GM21381 (cell line): Measurements from ENCODE around the gene ZFR2.

Experiments used
- ATAC-seq: cut with Tn5 transposase; IDR thresholded peaks from one replicate; pipeline ENCODE4 v1.9.1; 2021; ENCODE audit warnings: mild to moderate bottlenecking, moderate library complexity; ENCODE audit not compliant: unreplicated experiment

The ZFR2 gene

DNA sequence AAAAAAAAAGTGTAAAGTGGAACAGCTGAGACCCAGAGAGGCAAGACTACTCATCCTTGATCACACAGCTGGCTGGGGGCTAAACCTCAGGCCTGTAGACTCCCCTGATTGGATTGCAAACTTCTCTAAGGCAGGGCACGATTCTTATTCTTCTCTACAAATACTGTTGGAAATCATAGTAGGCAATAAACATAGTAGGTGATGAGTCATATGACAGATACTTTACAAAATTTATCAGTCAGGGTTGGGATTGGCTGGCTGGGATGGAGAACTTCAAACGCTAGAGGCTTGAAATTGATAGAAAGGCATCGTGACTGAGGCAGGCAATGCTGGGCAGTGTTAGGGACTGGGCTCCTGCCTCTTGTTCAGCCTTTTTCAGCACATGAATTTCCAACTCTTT, 76.7 kb downstream of the ZFR2 start:
- no peak for ATAC-seq

- ATAC-seq = no peak
Measured at GRCh38 chr19:3790941-3791340, 77.9 kb downstream of the ZFR2 start.

DNA sequence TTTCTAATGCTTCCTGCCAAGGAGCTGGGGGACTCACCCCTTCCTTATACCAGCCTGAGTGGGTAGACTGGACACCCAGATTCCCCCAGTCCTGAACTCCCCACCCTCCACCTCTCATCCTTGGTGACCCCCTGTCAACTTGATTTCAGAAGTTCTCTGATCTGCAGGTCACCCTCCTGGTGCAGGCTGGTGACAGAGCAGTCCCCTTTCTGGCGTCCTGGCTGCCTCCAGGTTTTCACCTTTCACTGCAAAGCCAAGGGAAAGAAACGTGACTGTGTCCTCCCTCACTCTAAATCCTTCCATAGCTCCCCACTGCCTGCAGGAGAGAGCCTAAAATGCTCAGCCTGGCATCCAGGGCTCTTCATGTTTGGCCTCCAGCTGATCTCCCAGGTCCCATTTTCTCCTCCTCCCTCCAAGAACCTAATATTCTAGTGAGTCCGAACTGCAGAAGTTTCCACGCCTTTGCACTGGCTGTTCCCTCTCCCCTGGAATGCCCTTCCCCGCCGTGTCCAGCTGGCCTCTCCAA, 78.6 kb downstream of the ZFR2 start:
- ATAC-seq = no peak

DNA sequence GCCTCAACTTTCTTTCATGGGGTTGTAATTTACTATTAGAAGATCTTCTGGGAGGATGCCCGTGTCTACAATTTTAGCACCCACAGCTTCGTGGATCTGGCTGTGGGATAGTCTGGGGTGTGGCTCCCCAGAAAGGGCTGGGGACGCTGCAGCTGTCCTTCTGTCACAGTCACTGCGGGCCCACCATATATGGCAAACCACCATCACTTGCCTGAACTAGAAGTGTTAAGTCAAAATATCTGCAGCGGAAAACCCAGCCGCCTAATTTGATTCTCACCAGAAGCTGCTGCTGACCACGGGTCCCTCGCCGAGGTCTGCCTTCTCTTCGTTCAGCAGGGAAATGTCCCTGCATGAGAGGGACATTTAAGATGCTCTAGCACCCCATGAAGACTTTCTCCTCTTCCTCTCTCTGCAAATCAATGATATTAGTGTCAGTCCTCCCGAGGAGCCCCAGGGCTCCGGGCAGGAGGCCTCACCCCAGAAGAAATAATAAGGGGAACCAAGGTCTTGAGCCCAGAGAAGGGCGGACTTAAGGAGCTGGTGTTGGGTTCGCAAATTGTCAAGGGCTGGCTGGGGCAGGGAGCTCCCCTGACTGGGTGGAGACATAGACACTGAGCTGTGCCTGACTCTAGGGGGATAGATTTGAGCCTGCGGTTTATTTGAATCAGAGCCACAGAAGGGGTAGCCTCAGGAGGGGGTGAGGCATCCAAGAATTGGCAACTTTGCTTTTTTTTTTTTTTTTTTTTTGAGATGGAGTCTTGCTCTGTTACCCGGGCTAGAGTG, 79.7 kb downstream of the ZFR2 start:
- ATAC-seq = no peak

- no peak for ATAC-seq
Measured at GRCh38 chr19:3785938-3786824, 82.7 kb downstream of the ZFR2 start, which contains the start of gene MATK. MATK (minus strand) TSS chr19:3786381; CDS start chr19:3785135, 1,246 bp downstream.

DNA sequence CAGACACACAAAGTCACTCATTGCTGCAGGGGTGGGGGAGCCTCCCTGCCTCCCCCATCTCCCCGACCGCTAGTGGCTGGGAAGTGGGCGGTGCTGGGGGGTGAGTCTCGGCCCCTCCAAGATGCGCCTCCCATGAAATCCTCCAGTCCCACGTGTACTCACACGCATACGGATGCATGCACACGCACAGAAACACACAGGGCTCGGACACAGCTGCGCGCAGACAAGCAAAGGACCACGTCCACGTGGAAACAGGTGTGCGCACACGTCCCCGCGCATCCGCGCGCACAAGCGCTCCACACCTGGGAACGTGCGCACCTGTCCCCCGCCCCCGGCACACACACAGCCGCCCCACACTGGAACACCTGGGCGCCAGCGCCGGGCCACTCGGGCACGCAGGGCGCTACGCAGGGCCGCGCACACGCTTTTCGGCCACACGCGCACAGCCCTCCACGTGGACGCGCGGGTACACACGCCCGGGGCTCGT, 83.3 kb downstream of the ZFR2 start:
- ATAC-seq = no peak

GRCh38 chr19:3784607-3785450, 84.0 kb downstream of the ZFR2 start:
- ATAC-seq = no peak

DNA sequence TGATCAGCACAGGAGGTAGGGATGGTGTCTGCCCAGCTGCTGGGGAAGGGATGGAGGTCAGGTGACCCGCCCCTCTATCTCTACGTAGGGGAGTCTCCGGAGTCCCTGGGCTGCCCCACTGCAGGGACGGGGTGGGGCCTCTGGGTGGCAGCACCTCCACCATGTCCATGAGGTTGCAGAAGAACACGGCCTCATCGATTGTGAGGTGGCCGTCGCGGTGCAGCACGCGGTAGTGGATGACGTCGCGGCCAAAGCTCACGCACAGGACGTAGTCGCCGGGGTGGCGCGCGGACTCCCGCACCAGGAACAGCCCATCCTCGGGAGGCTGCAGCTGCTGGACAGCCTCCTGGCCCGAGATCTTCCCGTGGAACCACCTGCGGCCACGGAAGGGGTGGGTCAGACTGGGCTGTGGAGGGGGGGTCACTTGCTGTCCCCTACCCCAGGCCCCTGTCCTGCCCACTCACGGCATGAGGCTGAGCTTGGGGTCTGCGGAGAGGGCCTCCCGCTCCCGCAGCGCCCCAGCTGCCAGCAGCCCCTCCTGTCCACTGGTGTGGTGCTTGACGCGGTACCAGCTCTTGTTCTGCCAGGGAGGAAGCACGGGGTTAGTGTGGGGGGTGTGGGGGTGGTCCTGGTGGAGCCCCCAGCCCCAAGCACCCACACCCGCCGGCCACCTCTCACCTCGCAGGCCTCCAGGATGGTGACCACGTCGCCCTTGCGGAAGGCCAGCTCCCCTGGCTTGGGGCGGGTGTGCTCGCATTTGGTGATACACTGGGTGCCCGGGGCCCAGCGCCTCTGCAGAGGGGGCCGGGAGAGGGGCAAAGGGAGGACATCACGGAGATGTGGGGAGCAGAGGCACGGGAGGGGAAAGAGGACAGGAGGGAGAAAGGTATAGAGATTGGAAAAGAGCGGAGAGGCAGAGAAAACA, 84.9 kb downstream of the ZFR2 start:
- ATAC-seq = no peak

GRCh38 chr19:3782903-3783302, 85.9 kb downstream of the ZFR2 start:
- ATAC-seq = no peak

DNA sequence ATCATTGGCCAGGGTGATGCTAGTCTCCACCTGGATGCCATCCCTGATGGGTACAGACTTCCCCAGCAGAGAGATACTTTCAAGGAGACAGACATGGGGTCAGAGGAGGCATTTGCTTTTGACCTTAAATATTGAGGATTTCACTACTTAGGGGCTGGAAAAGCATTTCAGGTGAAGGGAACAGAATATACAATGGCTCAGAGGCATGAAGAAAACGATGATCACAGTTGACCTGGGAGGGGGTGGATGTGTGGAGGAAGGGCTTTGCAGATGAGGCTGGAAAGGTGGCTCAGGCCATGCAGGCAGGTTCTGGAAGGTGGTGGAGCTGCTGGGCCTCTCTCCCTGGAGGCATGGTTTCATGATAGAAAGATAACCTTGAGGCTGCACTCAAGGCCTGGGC, 86.5 kb downstream of the ZFR2 start:
- ATAC-seq = no peak

GRCh38 chr19:3781603-3782002, 87.2 kb downstream of the ZFR2 start:
- ATAC-seq = no peak

GRCh38 chr19:3780786-3781304, 88.0 kb downstream of the ZFR2 start:
- ATAC-seq = no peak

- no peak for ATAC-seq
Measured at GRCh38 chr19:3778899-3779723, 89.7 kb downstream of the ZFR2 start.

- ATAC-seq = no peak
Measured at GRCh38 chr19:3778104-3778867, 90.6 kb downstream of the ZFR2 start.

DNA sequence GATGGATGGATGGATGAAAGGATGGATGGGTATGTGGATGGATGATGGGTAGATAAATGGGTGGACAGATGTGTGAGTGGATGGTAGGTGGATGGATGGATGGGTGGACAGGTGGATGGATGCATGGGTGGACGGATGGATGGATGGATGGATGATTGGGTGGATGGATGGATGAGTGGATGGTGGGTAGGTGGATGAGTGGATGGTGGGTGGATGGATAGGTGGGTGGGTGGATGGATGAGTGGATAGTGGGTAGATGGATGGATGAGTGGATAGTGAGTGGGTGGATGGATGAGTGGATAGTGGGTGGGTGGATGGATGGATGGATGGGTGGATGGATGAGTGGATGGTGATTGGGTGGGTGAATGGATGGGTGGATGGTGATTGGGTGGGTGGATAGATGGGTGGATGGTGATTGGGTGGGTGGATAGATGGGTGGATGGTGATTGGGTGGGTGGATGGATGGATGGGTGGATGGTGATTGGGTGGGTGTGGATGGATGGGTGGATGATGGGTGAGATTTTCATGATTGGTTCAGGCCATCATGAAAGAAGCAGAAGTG, 92.3 kb downstream of the ZFR2 start:
- ATAC-seq = no peak

DNA sequence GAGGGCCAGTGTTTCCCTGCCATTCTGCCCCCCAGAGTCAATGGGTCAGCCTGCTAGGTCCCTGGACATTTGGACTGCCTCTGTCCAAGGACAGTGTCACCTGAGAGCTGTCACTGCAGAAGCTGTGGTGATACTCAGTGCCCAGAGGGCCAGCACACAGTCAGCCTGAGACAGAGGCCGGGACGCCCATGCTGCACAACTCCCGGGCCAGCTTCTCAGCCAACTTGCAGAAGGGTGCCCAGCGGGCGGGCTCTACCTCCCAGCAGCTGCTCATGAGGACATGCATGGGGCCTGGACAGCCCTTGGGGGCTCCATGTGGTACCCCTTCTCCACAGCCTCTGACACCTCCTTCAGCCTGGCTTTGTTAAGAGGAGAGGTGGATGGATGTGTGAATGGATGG, 93.0 kb downstream of the ZFR2 start:
- no peak for ATAC-seq

DNA sequence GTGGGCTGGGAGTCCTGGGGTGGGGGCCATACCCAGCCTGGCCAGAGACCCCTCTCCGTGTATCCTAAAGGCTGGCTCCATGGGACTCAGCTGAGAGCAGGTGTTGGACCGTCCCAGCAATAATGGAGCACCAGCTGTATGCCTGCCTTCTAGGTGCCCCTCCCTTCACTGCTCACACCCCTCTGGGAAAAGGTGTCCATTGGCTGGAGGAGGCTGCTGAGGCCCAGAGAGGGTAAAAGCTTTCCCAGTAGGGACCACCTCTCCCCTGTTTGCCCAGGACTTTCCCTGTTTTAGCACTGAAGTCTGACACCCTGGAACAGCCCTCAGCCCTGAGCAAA, 93.5 kb downstream of the ZFR2 start:
- ATAC-seq = no peak
